ENCODE measurements around the gene TUBA3E.
"Not testable (repeated sequence)": the region's sequence is repeated elsewhere in the genome, so short reads cannot be mapped to it uniquely, and the experiment has no call there.

GRCh38 chr2:130229161-130229510, 30.9 kb upstream of the TUBA3E start:
- not testable (repeated sequence) for TF ChIP-seq POLR2A, CTCF (IDR thresholded peaks at IDR 0.05)

All from lower leg skin (tissue), 3 donors.